HepG2 (cell line): ENCODE measurements around the gene DLL4. TPM values are rescaled to one million over a fixed set of nuclear protein-coding genes. Genes with fewer than 3 reads are reported as not detected.

Experiments
- AHDC1 ChIP-seq: sonication (generic); formaldehyde crosslinking; IDR thresholded peaks from 2 replicates; pipeline ENCODE4 v1.5.1; 2020; ENCODE audit warnings: mild to moderate bottlenecking, missing genetic modification reagents, borderline replicate concordance
- ARNT ChIP-seq: fragments of 450-650 bp; IDR thresholded peaks from 2 replicates; pipeline ENCODE4 v1.6.1; 2017
- BHLHE40 ChIP-seq: IDR thresholded peaks from 2 replicates; pipeline ENCODE4 v1.6.1; 2011; ENCODE audit warnings: low read length, improper control_type of control experiment
- HMGA1 ChIP-seq: sonication (generic); formaldehyde crosslinking; conservative IDR thresholded peaks from 2 replicates; pipeline ENCODE4 v1.4.0; 2020; ENCODE audit warnings: missing genetic modification reagents
- KIAA2018 ChIP-seq: sonication (generic); formaldehyde crosslinking; IDR thresholded peaks from 2 replicates; pipeline ENCODE4 v1.5.0; 2020; ENCODE audit warnings: mild to moderate bottlenecking, missing genetic modification reagents, borderline replicate concordance
- TIGD3 ChIP-seq: sonication (generic); formaldehyde crosslinking; IDR thresholded peaks from 2 replicates; pipeline ENCODE4 v1.5.1; 2020; ENCODE audit warnings: mild to moderate bottlenecking, missing genetic modification reagents, borderline replicate concordance
- U2AF2 ChIP-seq: fragments of 200-400 bp; formaldehyde crosslinking; IDR thresholded peaks from 2 replicates; pipeline ENCODE4 v1.6.1; 2017; ENCODE audit warnings: low read depth, mild to moderate bottlenecking, low read length
- ZNF160 ChIP-seq: sonication (generic); formaldehyde crosslinking; IDR thresholded peaks from 2 replicates; pipeline ENCODE4 v1.8.0; 2022; ENCODE audit warnings: mild to moderate bottlenecking, inconsistent platforms, missing genetic modification reagents
- ZNF790 ChIP-seq: sonication (generic); formaldehyde crosslinking; IDR thresholded peaks from 2 replicates; pipeline ENCODE4 v1.8.0; 2022; ENCODE audit warnings: missing genetic modification reagents, mild to moderate bottlenecking, borderline replicate concordance
- ZSCAN5A ChIP-seq: sonication (generic); formaldehyde crosslinking; IDR thresholded peaks from 2 replicates; pipeline ENCODE4 v1.8.0; 2022; ENCODE audit warnings: mild to moderate bottlenecking, missing genetic modification reagents, borderline replicate concordance
- polyA plus RNA-seq, 8 experiments: library from polyadenylated mRNA; depleted of rRNA in 3 of 8; stranded (reverse) in 7 of 8; unstranded in 1 of 8; fragments of >200 nt; fragmentation: Illumina TruSeq in 4 of 8; extraction: Trizol in 4 of 8; gene quantifications; 2 replicates each; pipeline versions ENCODE4 v1.2.1 to v1.2.3, GENCODE V29; 2011 to 2016; ENCODE audit warnings: low read depth in 4 of 8, missing spikeins in 1 of 8, mixed read lengths in 1 of 8; ENCODE audit not compliant: insufficient read depth in 1 of 8
- total RNA-seq, 5 experiments: library from RNA; depleted of rRNA; stranded (reverse); fragments of >200 nt; fragmentation: Illumina TruSeq; extraction: Trizol; gene quantifications; 2 replicates each; pipeline ENCODE4 v1.2.3, GENCODE V29; 2016; ENCODE audit warnings: low read depth in 1 of 5

Gene DLL4
- total and polyA plus RNA-seq, 2 of the 13 experiments (the other 11 are each of a cell fraction or from before 2014, with no cell fraction given), result 0.20 to 0.25 TPM

GRCh38 chr15:40928821-40929659 is at the start of gene DLL4 (continued):
- TF ChIP-seq KIAA2018 (CRISPR knock-in tag) (no peak), ARNT (no peak), HMGA1 (CRISPR knock-in tag) (no peak), TIGD3 (CRISPR knock-in tag) (no peak), ZNF160 (CRISPR knock-in tag) (no peak), BHLHE40 (no peak), ZNF790 (CRISPR knock-in tag) (0 out of 2 replicates have a peak, but pooled peaks have one; percentile 62), ZSCAN5A (CRISPR knock-in tag) (no peak), AHDC1 (CRISPR knock-in tag) (no peak), U2AF2 (no peak)
